HL-60/S4 (cell line): ENCODE data around the gene EPB41L2.
"Not testable (repeated sequence)": the region's sequence is repeated elsewhere in the genome, so short reads cannot be mapped to it uniquely, and the experiment has no call there.

Experiments
- in situ Hi-C: fragments of 300-500 bp; cut with MboI; formaldehyde crosslinking; loops from 2 replicates; pipeline ENCODE4 v1.14.3; 2022; ENCODE audit warnings: low sequenced_read_pairs

EPB41L2 gene

DNA sequence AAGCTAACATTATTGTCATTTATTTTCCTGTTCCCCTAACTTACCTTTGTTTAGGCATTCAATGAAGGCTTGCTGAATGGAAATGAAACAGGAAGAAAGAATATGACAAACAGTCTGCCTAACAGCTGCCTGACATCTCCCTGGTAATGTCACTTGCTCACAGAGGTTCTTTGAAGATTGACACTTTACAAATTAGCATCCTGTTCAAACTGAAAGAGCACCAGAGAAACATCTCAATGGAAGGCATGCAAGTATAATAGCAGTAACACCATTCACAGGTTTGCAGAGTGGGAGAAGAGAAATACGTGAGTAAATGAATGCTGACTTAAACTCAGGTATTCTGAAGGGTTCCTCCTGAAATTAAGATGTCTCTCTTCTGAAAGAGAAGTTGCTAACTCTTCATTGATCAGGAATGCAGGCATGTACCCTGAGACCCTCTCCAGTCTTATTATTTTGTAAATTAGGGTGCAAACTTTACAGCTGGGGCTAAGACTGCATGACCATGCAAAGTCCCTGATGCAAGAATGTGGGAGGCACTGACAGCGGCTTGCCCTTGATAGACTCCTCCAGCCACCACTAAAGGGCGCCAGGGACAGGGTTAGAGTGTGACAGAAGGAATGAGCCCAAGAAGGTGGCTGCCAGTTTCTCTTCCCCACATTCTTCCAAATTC is 237.1 kb downstream of the EPB41L2 start:
- in situ Hi-C loops = loop anchor here (25.0 kb wide), 1 partner anchor 789 kb away; no protein-coding TSS in a partner anchor

DNA sequence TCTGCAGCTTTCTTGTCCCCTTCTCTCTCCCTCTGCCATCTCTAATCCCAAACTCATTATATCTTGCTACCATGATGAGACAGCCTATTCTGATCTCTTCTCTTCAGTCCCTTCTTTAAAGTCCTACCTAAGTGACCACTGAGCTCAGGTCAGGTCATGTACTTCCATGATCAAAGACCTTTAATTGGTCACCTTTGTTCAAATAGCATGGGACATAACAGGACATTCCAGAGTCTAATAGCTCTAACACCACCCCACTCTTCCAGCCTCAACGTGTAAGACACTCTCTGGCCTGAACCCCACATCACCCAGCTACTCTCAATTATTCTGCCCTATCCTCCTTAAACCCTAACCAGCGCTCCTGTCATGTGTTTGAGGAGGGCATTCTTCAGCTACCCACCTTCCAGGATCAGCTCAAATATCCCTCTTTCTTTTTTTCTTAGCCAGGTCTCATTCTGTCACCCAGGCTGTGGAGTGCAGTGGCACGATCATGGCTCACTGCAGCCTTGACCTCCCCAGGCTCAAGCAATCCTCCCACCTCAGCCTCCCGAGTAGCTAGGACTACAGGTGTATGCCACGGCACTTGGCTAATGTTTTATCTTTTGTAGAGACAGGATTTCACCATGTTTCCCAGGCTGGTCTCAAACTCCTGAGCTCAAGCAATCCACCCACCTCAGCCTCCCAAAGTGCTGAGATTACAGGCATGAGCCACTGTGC is 237.9 kb downstream of the EPB41L2 start:
- in situ Hi-C loops = loop anchor here (25.0 kb wide), 1 partner anchor 788 kb away; no protein-coding TSS in a partner anchor

DNA sequence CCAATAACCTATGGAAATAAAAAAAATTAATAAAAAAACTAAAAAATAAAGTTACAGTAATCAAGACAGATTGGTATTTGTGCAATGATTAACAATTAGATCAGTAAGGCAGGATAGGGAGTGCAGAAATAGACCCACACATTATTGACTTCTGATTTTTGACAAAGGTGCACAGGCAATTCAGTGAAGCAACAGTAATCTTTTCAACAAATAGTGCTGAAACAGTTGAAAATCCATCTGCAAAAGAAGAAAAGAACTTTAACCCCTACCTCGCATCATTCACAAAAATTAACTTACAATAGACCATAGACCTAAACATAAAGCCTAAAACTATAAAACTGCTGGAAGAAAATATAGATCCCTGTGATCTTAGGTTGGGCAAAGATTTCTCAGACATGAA is 240.3 kb downstream of the EPB41L2 start:
- in situ Hi-C loops = no loop called here

DNA sequence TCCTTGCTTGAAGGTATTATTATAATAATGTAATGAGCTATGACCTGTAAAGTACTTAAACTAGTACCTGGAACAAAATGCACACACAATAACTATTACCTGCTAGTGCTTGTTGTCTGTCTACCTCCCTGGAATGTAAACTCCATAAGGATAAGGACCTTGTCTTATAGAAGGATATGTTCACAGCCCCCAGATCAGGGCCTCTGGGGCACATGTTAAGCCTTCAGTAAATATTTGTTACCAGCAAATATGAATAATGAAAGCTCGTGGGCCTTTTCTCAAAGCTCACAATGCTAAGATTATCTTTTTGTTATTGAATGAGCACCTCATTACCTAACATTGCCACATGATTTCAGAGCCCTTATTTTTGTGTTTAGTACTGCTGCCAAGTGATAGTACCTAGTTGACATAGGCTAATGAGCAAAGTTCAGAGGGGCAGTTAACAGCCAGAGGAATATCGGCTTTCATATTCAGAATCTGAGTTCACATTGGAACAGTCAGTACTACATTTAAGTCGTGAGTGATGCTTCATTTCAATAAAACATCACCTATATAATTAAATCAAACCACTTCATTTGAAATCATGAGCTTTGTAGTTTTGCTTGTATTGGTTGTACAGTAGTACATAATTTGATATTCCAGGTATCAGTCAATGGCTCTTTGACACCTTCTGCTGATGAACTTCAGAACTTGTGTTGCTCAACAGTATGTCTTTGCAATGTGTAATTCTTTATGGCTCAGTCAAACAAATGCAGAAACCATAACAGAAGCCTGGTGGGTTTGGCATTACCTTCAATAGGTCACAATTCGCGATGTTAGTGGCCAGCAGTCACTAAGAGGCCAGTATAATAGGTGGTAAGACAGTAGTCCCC is 247.6 kb downstream of the EPB41L2 start:
- in situ Hi-C loops = no loop called here

DNA sequence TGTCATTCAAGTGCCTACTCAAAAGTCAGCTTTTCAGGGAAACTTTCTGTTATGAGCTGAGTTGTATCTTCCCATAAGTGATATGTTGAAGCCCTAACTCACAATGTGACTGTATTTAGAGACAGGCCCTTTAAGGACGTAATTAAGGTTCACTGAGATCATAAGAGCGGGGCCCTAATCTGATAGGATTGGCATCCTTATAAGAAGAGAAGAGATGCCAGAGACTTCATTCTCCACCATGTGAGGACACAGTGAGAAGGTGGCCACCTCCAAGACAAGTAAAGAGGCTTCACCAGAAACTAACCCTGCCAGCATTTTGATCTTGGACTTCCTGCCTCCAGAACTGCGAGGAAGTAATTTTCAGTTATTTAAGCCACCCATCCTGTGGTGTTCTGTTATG is 248.5 kb downstream of the EPB41L2 start:
- in situ Hi-C loops = no loop called here

DNA sequence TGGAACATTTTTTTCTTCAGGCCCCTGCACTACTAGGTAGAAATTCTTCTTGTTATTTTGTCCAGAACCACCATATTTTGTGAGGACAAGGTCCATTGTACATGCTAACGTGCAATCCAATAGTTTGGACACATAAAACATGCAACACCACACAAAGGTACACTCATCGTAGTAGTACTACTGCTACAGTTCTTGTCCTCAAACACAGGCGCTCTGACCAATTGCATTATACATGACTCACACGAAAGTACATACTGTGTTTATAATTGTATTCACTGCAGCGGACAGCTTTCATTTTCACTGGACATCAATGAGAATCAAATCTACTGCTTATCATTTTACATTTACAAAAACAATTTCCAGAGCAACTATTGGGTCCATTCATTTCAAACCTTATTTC is 251.1 kb downstream of the EPB41L2 start:
- in situ Hi-C loops = no loop called here

DNA sequence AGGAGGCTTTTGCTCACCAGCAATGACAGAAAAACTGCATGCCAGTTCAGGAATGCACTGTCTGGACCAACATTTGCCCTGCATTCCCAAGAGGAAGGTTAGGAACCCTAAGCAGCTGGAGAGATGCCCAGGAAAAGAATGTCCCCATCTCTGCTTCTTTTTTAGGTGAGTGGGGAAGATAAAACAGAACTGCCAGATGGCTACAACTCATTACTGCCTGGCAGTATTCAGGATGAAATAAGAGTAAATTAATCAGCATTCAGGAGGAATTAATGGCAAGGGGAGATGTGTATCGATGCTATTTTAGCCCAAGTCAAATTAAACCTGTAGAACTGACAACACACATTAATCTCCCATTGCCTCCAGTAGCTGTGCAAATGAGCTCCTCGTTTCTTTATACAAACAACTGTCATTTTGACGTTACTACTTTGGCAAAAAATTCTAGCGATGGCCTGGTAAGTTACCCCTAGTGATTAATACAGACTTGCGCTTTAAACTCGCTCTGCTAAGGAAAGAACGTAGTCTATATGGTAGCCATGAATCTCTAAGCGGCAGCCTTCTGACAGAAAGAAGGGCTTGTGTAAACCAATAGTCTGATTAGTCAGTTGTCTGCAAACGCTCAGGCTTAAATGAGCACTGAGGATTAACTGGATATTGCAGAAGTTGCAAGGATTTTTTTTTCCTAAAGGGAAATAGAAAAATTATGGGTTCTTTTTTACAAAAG is 252.6 kb downstream of the EPB41L2 start:
- in situ Hi-C loops = no loop called here

DNA sequence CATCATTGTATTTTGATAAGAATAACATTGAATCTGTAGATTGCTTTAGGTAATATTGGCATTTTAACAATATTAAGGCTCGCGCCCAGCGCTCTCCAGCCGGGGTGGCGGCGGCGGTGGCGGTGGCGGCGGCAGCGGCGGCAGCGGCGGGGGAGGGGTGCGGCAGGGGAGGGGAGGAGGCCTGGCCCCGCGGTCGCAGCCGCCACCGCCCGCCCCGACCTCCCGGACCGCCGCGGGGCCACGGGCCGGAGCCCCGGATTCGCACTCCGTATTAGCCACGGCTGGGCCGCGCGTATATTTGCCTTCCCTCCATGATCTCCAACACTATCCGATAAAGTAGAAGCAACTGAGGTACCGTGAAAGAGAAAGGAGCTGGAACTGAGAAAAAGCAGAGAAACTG is 261.7 kb downstream of the EPB41L2 start:
- in situ Hi-C loops = not testable (repeated sequence)

DNA sequence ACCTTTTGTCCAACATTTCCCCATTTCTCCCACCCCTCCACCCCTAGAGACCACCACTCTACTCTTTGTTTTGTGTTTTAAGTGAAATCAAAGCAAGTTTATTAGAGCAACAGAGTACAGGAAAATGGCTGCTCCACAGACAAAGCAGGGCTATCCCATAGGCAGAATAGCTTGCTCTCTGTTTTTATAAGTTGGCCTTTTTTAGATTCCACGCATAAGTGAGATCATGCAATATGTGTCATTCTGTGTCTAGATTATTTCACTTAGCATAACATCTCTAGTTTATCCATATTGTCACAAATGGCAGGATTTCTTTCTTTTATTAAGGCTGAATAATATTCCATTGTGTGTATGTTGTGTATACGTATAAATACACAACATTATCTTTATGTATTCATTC is 266.0 kb downstream of the EPB41L2 start:
- in situ Hi-C loops = no loop called here

DNA sequence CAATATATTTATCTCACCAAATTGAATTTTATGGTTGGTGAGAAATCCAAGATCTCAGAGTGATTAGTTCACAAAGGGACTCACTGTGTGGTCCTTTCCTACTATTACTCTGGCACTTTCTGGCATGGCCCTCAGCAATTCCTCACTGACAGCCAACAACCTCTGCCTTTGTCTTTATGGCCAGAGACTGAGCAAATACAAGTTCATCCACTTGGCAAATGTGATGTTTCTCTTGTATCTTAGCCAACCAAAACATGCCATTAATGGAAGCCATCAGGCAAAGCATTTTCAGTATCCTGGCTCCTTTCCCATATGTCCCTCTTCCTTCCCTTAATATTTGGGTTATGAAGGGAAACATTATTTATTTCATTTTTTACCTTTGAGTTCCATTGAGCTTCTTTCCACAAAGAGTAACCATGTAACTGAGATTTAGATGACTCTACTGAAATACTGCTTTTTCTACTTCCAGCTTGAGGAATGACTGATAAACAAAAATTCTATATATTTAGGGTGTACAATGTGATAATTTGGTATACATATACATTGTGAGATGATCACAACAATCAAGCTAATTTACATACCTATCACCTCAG is 266.6 kb downstream of the EPB41L2 start:
- in situ Hi-C loops = no loop called here

DNA sequence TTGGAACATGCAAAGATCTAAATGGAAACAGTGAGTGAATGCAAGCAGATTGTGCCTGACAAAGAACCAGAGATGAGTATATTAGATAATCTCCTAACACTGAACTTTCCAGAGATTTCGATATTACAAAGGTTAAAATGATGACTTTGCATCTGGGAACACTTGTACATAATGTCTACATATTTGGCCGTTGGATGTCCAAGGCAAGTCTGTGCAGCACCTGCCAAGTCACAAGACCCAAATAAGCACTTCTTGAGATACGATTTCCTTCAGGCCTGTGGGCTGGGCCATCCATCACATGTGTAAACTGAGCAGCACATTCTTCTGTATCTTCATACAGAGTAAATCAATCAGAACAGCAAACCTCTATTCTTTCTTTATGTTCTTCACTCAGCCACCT is 268.3 kb downstream of the EPB41L2 start:
- in situ Hi-C loops = no loop called here

DNA sequence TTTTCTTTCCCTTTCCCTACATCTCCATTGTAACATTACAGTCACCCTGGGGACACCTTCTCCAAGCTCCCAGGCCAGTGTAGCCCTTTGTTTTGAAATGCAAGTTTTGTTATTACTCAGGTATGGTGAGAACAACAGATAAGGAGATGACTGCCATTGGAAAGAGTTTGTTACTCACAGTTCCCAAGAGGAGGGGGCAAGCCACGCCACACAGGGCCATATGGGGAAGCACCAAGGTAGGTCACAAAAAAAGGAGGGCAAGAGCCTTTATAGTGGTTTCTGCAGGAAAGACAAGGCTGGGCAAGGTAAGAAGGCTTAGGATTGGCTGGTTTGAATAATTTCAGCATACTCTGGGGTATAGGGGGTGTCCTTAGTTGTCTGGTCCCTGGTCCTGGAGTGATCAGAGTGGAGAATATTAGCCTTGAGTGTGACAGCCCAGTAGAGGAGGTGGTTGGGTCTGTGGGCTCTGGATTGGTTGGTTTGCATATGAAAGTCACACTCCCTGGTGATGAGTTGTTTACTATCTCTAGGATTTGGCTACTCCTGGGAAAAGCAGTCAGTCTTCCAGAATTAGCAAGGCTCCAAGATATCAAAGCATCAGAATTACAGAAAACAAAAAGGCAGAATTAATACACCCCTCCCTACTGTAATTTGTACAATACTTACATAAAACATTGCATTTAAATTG is 268.9 kb downstream of the EPB41L2 start:
- in situ Hi-C loops = no loop called here
